GM03348 (cell line): ENCODE measurements around the gene CORO7.

Experiments
- DNase-seq: peaks from one replicate; pipeline ENCODE4 v3.0.0; 2012; ENCODE audit warnings: low spot score

CORO7 gene

GRCh38 chr16:4383591-4384444, 32.6 kb downstream of the CORO7 start:
- DNase-seq = no peak

GRCh38 chr16:4382795-4383357, 33.5 kb downstream of the CORO7 start:
- no peak for DNase-seq

- no peak for DNase-seq
Observed at GRCh38 chr16:4381935-4382794, 34.2 kb downstream of the CORO7 start.

GRCh38 chr16:4381072-4381934, 35.1 kb downstream of the CORO7 start:
- no peak for DNase-seq

- no peak for DNase-seq
Observed at GRCh38 chr16:4380119-4381063, 36.0 kb downstream of the CORO7 start.

GRCh38 chr16:4378999-4379690, 37.3 kb downstream of the CORO7 start:
- DNase-seq = no peak

GRCh38 chr16:4378161-4378666, 38.2 kb downstream of the CORO7 start:
- DNase-seq = peak; percentile 80

GRCh38 chr16:4377573-4378154, 38.7 kb downstream of the CORO7 start:
- no peak for DNase-seq

GRCh38 chr16:4376893-4377572, 39.4 kb downstream of the CORO7 start:
- DNase-seq = peak; percentile 53

GRCh38 chr16:4376126-4376892, 40.1 kb downstream of the CORO7 start:
- peak; percentile 91 for DNase-seq

GRCh38 chr16:4375717-4376116, 40.7 kb downstream of the CORO7 start:
- DNase-seq = no peak

- DNase-seq = peak; percentile 92
Observed at GRCh38 chr16:4373909-4374742, 42.3 kb downstream of the CORO7 start.

- DNase-seq = peak; percentile 48
Observed at GRCh38 chr16:4373356-4373908, 43.0 kb downstream of the CORO7 start.

- peak; percentile 88 for DNase-seq
Observed at GRCh38 chr16:4372578-4373355, 43.6 kb downstream of the CORO7 start.

GRCh38 chr16:4372001-4372577, 44.3 kb downstream of the CORO7 start:
- DNase-seq = peak; percentile 56
